ENCODE data around the gene PPP4R4.

The PPP4R4 gene

GRCh38 chr14:94312481-94313246 is 138.5 kb downstream of the PPP4R4 start:
- no peak for DNase-seq

- no peak for DNase-seq
Measured at GRCh38 chr14:94313991-94314655, 140.0 kb downstream of the PPP4R4 start.

GRCh38 chr14:94314890-94315289 is 140.8 kb downstream of the PPP4R4 start:
- DNase-seq: no peak

- DNase-seq: no peak
Measured at GRCh38 chr14:94316692-94317091, 142.6 kb downstream of the PPP4R4 start.

- no peak for DNase-seq
Measured at GRCh38 chr14:94317259-94317658, 143.1 kb downstream of the PPP4R4 start.

- DNase-seq: no peak
Measured at GRCh38 chr14:94320243-94320642, 146.1 kb downstream of the PPP4R4 start.

GRCh38 chr14:94321421-94322271 is 147.5 kb downstream of the PPP4R4 start:
- no peak for DNase-seq

GRCh38 chr14:94322648-94323570 is 148.8 kb downstream of the PPP4R4 start, which contains the start of gene SERPINA6:
Gene SERPINA6, minus strand, starts transcription at chr14:94323336. Its CDS starts 8,688 bp downstream, at chr14:94314648.
- no peak for DNase-seq

- no peak for DNase-seq
Measured at GRCh38 chr14:94328196-94328595, 154.1 kb downstream of the PPP4R4 start.
